SIG-M5 treated with dmso at 0.1 percent for 504 hours (cell line): ENCODE measurements around the gene POLR2B.

Experiments used
- DNase-seq: peaks from one replicate; lab custom pipeline; 2025; ENCODE audit not compliant: unreplicated experiment; lab: John Stamatoyannopoulos, UW

POLR2B gene

GRCh38 chr4:57078685-57079521, 100.2 kb downstream of the POLR2B start:
- no peak for DNase-seq
